B cell (primary cell): ENCODE data around the gene PKNOX1.

ENCODE experiments used
- CTCF ChIP-seq: fragments of 200-600 bp; IDR thresholded peaks from one replicate; pipeline ENCODE4 v1.8.0; 2022; ENCODE audit warnings: antibody characterized with exemption, mild to moderate bottlenecking
- EZH2 ChIP-seq: IDR thresholded peaks from 2 replicates; pipeline ENCODE4 v1.6.1; 2012; ENCODE audit warnings: borderline replicate concordance, low read depth, mild to moderate bottlenecking, moderate library complexity, low read length; ENCODE audit not compliant: insufficient read depth, poor library complexity, severe bottlenecking

- no peak for TF ChIP-seq EZH2
- no peak for TF ChIP-seq CTCF
Measured at GRCh38 chr21:42986125-42986783, 11.9 kb downstream of the PKNOX1 start.
